HG03354 (cell line): ENCODE results near the gene CRTC1.
A peak's percentile ranks its signal among the peaks of the same experiment; 100 is the strongest.
"Not testable (repeated sequence)": the region's sequence is repeated elsewhere in the genome, so short reads cannot be mapped to it uniquely, and the experiment has no call there.

Experiments
- ATAC-seq: cut with Tn5 transposase; IDR thresholded peaks from one replicate; pipeline ENCODE4 v1.9.1; 2021; ENCODE audit warnings: mild to moderate bottlenecking; ENCODE audit not compliant: unreplicated experiment, poor library complexity, severe bottlenecking

The CRTC1 gene

DNA sequence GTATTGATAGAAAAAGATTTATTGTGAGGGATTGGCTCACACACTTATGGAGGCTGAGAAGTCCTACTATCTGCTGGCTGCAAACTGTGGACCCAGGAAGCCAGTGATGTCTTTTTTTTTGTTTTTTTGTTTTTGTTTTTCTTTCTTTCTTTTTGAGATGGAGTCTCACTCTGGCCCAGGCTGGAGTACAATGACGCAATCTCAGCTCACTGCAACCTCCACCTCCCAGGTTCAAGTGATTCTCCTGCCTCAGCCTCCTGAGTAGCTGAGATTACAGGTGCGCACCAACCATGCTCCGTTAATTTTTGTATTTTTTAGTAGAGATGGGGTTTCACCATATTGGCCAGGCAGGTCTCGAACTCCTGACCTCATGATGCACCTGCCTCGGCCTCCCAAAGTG lies 128.2 kb downstream of the CRTC1 start:
- ATAC-seq, result not testable (repeated sequence)

DNA sequence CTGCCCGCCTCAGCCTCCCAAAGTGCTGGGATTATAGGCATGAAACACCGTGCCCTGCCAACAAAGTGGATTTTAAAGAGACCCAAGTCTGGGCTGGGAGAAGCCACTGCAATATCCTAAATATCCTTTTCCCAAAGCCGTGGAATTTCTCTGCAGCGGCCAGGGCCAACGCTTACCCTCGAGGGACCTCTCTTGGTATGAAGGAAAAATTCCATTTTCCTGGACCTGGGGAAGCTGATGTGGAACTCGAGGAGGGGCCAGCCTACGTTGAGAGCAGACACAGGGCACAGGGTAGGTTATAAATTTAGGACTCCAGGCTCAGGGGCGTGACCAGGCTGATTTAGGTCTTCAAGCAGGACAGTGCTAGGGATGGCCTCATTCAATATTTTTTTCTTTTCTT lies 130.6 kb downstream of the CRTC1 start:
- no peak for ATAC-seq

DNA sequence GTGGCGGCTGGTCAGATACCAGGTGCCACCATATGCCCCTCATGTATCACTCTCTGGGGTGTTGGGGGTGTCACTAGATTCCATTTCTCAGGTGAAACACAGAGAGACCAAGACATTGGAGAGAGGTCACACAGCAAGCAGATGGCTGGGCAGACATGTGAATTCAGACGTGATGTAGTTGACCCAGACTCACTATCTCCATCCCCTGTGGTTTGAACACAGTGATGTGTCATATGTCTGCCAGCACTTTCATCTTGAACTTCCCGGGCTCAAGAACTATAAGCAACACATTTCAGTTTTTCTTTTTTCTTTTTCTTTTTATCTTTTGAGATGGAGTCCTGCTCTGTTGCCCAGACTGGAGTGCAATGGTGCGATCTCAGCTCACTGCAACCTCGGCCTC lies 132.2 kb downstream of the CRTC1 start:
- ATAC-seq, result no peak

DNA sequence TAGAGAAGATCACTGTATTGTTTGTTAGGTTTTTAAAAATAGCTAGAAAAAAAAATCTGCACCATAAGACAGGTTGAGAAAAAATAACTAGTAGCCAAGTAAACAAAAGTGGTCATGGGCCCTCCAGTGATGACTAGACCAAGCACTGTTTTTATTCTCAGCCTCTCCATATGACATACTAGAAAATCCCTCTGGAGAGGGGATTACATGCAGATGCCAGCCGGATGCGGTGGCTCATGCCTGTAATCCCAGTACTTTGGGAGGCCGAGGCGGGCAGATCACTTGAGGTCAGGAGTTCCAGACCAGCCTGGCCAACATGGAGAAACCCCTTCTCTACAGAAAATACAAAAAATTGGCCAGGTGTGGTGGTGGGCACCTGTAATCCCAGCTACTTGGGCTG lies 133.2 kb downstream of the CRTC1 start:
- not testable (repeated sequence) for ATAC-seq

DNA sequence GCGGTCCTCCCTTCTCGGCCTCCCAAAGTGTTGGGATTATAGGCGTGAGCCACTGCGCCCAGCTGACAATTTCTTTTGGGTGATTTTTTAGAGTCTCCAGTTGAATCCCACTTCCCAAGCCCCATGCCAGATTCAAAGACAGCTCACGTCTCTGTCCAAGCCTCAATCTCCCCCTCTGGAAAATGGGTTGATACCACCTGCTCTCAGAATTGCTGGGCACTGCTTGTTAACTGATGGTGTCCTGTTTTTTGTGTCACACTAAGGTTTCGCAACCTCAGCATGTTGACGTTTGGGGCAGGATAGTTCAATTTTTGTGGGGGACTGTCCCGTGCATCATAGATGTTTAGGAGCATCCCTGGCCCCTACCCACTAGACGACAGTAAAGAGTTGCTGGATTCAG lies 134.1 kb downstream of the CRTC1 start:
- no peak for ATAC-seq

DNA sequence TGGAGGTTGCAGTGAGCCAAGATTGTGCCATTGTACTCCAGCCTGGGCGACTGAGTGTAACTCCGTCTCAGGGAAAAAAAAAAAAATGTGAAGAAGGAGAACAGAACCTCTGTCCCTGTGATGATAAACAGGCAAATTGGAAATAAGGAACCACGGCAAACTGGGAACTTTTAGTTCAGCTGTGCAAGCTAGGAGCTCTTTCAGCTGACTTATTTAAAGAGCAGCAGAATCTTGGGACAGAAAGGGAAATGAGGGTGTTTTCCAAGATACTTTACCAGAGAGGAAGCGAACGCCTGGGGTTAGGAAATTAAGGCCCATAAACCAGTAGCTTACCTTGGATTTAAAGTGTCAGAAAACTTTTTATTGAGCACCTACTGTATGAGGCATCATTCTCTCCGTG lies 145.3 kb downstream of the CRTC1 start:
- ATAC-seq, result no peak

DNA sequence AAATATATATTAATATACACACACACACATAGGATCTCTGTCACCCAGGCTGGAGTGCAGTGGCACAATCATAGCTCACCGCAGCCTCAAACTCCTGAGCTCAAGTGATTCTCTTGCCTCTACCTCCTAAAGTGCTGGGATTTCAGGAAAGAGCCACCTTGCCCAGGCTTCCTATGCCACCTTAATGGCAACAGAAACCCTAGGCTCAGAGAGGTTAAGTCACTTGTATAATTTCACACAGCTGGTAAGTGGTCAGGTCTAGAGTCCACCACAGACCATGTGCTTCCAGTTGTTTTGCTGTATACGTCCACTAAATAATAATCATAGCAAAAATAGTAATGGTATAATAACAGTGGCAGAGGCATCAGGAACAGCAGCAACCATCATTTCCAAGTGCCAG lies 147.0 kb downstream of the CRTC1 start:
- no peak for ATAC-seq

DNA sequence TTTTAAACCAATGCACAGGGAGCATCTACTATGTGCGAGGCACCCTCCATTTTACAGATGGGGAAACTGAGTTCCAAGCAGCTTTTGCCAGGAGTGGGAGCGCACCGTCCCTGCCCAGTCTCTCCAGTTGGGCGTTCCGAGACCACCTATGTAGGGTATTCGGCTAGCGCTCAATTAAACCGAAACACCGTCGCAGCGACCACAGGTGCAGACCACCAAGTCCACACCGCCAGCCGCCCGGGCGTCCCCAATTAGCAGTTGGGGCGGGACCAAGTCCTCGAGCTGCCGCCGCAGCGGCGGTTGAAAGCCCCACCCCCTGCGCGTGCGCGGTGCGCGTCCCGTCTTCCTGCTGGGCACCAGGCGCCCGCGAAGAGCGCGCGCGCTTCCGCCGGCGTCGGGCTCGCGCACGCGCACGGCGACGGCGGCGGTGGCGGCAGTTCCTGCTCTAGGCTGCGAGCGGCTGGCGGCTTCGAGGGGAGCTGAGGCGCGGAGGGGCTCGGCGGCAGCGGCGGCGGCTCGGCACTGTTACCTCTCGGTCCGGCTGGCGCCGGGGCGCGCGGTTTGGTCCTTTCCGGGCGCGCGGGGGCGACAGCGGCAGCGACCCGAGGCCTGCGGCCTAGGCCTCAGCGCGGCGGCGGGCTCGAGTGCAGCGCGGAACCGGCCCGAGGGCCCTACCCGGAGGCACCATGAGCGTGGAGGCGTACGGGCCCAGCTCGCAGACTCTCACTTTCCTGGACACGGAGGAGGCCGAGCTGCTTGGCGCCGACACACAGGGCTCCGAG lies 148.2 kb downstream of the CRTC1 start, which contains the start of gene UPF1:
UPF1 (plus strand) TSS at position 436 of the 782 bp plus-strand sequence; CDS start at position 687, 251 bp downstream.
- peak; percentile 82 for ATAC-seq
